GM18511 (cell line): ENCODE measurements around the gene LIN9.

Experiments used
- ATAC-seq: cut with Tn5 transposase; IDR thresholded peaks from one replicate; pipeline ENCODE4 v1.9.1; 2021; ENCODE audit warnings: mild to moderate bottlenecking, moderate library complexity; ENCODE audit not compliant: unreplicated experiment

The LIN9 gene

DNA sequence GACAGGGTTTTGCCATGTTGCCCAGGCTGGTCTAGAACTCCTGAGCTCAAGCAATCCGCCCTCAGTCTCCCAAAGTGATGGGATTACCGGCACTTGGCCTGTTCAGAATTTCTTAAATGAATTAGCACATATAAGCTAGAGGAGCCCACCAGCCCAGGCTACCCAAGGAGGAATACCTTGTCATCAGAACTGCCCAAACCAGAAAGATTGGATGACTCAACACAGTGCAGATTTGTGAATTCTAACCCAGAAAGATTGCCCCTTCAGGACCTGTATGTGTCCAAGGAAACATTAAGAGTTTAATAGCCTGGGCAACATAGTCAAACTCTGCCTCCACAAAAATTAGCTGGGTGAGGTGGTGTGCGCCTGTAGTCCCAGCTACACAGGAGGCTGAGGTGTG lies 14.0 kb upstream of the LIN9 start:
- no peak for ATAC-seq

DNA sequence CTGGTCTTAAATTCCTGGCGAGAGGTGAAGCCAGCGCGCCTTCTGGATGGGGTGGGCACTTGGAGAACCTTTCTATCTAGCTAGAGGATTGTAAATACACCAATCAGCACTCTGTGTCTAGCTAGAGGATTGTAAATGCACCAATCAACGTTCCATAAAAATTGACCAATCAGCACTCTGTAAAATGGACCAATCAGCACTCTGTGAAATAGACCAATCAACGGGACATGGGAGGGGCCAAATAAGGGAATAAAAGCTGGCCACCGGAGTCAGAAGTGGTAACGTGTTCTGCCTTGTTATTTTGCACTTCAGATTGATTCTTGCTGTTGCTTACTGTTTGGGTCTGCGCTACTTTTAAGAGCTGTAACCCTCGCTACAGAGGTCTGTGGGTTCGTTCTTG lies 12.0 kb upstream of the LIN9 start:
- ATAC-seq = no peak

DNA sequence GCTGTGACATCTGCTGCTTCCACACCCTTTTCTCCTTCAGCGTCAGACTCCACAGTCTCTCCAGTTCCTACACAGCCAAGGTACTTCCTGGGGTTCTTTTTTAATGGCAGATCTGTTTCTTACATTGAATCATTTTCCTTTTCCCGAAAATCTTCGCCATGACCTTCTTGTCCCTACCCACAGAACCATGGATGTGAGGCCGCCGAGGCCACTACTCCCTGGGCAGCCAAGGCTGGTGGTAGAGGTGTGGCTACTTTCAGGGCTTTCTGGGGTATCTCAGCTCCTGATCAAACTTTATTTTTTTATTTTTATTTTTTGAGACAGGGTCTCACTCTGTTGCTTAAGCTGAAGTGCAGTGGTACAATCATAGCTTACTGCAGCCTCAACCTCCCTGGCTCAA lies 9.5 kb upstream of the LIN9 start:
- no peak for ATAC-seq

DNA sequence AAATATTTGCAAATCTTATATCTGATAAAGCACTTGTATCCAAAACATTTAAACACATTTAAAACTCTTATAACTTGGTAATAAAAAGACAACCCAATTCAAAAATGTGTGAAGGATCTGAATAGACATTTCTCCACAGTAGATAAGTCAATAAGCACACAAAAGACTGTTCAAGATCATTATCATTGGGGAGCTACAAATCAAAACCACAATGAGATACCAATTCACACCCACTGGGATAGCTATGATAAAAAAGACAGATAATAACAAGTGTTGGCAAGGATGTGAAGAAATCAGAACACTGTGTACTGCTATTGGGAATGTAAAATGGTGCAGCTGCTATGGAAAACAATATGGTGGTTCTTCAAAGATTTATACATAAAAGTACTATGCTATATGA lies 5.1 kb upstream of the LIN9 start:
- no peak for ATAC-seq

DNA sequence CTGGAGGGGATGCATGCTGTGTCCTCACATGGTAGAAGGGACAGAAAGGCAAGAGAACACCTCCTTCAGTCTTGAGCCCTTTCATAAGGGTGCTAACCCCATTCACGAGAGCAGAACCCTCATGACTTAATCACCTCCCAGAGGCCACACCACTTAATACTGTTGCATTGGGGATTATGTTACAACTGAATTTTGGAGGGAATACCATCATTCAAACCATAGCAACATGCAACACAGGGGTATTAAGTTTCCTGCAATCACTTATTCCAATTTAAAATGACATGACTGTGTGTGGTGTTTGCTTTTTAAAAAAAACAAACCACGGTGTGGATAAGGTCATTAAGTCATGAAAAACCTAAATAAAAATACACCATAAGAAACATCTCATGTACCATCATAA lies 3.1 kb upstream of the LIN9 start:
- no peak for ATAC-seq

DNA sequence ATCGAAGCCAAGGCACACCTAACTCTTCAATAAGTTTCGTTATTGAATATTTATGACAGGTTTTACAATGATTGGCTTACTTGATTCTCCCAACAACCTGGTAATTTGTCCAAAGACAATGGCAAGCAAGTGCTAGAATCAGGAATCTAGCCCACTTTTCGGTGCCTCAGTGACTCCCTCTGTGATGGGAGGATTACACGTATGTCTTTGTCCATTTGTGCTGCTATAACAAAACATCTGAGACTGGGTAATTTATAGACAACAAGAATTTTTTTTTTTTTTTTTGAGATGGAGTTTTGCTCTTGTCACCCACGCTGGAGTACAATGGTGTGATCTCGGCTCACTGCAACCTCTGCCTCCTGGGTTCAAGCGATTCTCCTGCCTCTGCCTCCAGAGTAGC lies 2.4 kb upstream of the LIN9 start:
- ATAC-seq = no peak

DNA sequence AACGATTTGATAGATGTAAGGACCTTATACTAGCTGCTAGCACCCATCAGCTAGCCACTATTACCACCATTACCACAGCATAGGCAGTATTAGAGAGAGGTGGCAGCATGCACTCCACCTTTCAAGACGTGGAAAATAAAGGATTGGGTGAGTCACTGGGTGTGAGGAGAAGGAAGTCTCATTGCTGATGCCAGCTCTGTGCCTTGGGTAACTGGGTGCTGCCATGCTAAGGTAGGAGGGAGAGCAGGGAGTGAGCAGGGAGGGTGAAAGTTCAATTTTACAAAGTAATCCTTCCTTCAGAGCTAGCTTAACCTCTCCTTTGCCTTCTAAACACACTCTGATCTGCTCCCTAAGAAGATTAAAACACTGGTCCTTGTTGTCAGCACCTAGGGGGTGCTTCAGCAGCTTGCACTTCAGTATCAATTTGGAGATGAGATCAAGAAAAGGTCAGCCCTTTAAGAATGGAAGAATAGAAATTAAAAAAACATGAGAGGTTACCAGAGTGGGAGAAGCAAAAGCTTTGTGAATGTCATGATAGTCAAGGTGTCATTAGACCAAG lies 1.8 kb upstream of the LIN9 start:
- ATAC-seq = no peak

GRCh38 chr1:226310245-226310540 lies 1.2 kb upstream of the LIN9 start:
- ATAC-seq = no peak

GRCh38 chr1:226309398-226310244 lies 657 bp upstream of the LIN9 start:
- ATAC-seq = peak; percentile 10

DNA sequence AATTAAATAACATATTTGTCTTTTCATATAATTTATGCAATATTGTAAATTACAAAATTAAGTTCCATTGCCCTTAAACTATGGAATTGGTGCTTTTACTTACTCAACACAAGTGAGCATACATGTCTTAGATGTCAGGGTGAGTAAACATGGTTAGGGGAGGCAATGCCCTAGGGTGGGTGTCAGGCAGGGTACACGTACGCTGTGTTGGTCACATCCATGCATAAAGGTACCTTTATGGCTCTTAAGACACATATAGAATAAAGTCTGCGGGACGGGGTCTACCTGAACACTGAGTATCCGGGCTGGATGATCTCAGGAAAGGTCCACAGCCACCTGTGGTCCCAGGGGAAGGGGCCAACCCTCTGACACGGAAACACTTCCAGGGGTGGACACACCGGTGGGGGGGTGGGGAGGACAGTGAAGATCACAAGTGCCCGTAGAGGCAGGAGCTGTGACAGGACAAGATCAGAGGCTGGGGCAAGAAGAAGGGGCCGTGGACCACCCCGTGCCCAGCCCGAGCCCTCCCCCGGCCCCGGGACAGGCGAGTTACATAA lies 720 bp downstream of the LIN9 start:
- peak; percentile 25 for ATAC-seq

GRCh38 chr1:226306425-226306824 lies 2.5 kb downstream of the LIN9 start:
- ATAC-seq = no peak

GRCh38 chr1:226305184-226305583 lies 3.8 kb downstream of the LIN9 start:
- ATAC-seq = no peak

DNA sequence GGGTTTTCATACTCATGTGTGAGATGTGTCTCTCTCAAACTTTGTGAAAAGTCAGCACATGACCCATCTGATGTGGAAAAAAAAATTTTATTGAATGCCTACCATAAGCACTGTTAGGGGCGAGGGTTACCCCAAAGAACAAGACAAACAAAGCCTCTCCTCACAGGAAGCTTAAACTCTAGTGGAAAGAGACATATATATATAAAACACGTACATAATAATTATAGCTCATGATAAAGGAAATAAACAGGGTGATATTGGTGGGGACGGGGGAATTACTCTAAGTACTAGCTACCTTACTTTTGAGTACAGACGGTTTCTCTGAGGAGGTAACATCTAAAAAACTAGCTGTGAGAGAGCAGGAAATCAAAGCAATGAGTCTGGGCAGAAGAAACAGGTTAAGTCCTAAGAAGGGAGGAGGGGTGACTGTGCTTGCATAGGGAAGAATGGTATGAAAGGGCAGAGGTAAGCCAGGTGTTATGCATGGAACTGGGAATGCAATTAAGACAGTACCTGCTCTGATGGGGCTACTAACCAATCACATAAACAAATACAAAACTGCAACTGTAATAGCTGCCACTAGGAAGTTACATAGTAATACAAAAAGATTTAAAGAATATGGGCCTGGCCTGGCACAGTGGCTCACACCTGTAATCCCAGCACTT lies 4.5 kb downstream of the LIN9 start:
- ATAC-seq = no peak

DNA sequence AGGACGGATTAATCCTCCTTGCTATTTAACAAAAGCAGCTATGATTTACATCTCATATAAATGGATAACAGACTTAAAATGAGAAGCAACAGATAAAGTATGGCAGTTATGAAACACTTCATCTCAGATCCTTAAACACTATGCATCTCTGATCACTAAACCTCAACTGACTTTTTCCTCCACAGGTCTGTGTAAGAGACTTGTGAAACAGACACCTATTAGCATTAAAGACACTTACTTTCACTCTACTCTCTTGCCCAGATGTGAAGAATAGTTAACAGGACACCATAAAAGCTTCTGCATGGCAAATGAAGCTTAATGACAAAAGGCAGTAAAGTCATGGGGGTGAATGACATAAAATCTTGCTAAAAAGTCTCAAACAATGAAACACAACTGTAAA lies 6.2 kb downstream of the LIN9 start:
- no peak for ATAC-seq

- no peak for ATAC-seq
Measured at GRCh38 chr1:226296911-226297310, 12.1 kb downstream of the LIN9 start.

- no peak for ATAC-seq
Measured at GRCh38 chr1:226293553-226293920, 15.4 kb downstream of the LIN9 start.

DNA sequence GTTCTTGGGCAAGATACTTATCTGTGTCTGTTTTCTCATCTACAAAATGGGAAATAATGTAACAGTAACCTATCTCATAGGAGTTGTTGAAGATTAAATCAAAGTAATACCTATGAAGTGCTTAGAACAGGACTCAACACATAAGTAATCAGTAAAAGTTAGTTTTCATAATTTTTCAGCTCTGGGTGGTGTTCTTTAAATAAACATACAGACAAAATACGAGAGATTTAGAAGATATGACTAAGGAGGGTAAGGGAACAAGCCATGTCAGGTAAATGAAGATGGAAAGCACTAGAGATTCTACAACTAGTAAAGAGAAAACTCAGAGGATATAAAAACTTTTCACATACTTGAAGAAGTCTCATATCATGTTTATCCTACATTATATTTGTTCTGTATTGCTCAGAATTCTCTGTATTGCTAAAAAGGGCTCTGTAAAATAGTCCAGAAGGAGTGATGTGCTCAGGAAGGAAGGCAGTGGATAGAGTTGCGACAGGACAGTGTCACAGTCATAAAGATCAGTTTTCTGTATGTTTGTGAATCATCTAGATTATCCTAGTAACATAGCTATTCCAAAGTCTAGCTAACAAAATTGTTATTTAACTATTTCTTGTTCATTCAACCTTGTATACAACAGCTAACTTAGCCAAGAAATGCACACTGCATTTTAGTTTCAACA lies 16.0 kb downstream of the LIN9 start:
- no peak for ATAC-seq

DNA sequence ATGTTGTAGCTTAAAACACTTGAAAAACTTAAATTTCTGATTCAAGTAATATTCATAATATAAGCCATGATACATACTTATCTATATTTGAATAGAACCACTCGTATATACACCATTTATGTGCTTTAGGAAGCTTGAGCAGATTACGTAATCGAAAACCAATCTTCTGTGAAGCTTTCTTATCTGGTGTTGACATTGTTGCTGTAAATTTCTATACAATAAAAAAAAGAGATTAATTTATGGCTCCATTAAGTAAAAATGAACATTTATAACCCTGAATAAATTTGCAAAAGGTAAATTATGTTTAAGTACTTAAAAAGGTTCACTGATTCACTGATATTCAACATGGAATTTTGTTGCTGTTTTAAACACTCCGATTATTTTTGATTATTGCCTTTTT lies 21.4 kb downstream of the LIN9 start:
- no peak for ATAC-seq

DNA sequence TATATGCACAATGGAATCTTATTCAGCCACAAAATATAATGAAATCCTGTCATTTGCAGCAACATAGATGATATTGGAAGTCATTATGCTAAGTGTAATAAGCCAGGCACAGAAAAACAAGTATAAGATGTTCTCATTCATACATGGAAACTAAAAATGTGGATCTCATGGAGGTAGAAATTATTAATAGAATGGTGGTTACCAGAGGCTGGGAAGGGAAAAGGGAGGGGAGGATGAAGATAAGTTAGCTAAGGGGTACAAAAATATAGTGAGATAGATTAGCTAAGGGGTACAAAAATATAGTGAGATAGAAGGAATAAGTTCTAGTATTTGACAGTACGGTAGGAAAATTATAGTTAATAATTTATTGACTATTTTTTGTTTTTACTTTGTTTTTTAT lies 27.9 kb downstream of the LIN9 start:
- no peak for ATAC-seq

GRCh38 chr1:226279498-226279897 lies 29.5 kb downstream of the LIN9 start:
- no peak for ATAC-seq

DNA sequence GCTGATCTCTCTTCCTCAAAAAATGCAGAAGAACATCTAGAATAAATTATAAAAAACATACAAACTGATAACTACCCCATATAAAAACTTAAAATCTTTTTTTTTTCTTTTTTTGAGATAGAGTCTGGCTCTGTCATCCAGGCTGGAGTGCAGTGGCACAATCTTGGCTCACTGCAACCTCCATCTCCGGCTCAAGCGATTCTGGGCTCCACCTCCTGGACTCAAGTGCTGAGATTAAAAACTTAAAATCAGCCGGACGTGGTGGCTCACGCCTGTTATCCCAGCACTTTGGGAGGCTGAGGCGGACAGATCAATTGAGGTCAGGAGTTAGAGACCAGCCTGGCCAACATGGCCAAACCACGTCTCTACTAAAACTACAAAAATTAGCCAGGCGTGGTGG lies 31.1 kb downstream of the LIN9 start:
- no peak for ATAC-seq

- no peak for ATAC-seq
Measured at GRCh38 chr1:226276987-226277386, 32.0 kb downstream of the LIN9 start.
